Panc1 (cell line): ENCODE results near the gene PPP1R13L. TPM values are rescaled to one million over a fixed set of nuclear protein-coding genes. Genes with fewer than 3 reads are reported as not detected.

Experiments
- ATAC-seq: fragments of 200-7000 bp; cut with Tn5 transposase; 2 replicates; pipeline ENCODE4 v1.9.1; 2020; ENCODE audit warnings: mild to moderate bottlenecking, moderate library complexity
- BruUV-seq: library from RNA; stranded (reverse); fragments of 400-500 nt; replicated peaks from 2 replicates; lab custom pipeline; 2021; lab: Mats Ljungman, UMichigan
- CTCF ChIA-PET: fragments of 300-600 bp; sonication (Branson Sonifier 250); formaldehyde crosslinking; loops from one replicate; lab custom pipeline; 2022; ENCODE audit warnings: antibody characterized with exemption; lab: Charles Lee
- POLR2A ChIA-PET: fragments of 300-600 bp; sonication (Branson Sonifier 250); formaldehyde crosslinking; loops from one replicate; lab custom pipeline; 2022; ENCODE audit warnings: antibody characterized with exemption; lab: Charles Lee
- DNase-seq: peaks from one replicate; pipeline ENCODE4 v3.0.0-alpha.2; 2010; ENCODE audit warnings: low read depth, low spot score
- H3K27ac ChIP-seq: 2 replicates; pipeline ENCODE4 v1.5.1; 2011; ENCODE audit warnings: mild to moderate bottlenecking, low read length, inconsistent platforms
- H3K27me3 ChIP-seq: fragments of 200-500 bp; sonication (Bioruptor generic); 2 replicates; pipeline ENCODE4 v1.6.0; 2014; ENCODE audit warnings: low read length, inconsistent platforms; ENCODE audit not compliant: control insufficient read depth, insufficient read depth
- H3K36me3 ChIP-seq: fragments of 200-500 bp; sonication (Bioruptor generic); 2 replicates; pipeline ENCODE4 v1.5.1; 2014; ENCODE audit warnings: inconsistent platforms, mild to moderate bottlenecking, low read length, moderate library complexity; ENCODE audit not compliant: control insufficient read depth, insufficient read depth
- H3K4me1 ChIP-seq: 2 replicates; pipeline ENCODE4 v1.5.1; 2011; ENCODE audit warnings: inconsistent platforms, mild to moderate bottlenecking, low read length, moderate library complexity; ENCODE audit not compliant: control insufficient read depth, insufficient read depth
- H3K4me3 ChIP-seq, 2 experiments: 2 replicates each; pipeline ENCODE4 v1.5.1; 2011 to 2012; ENCODE audit warnings: low read depth in 2 of 2, low read length in 2 of 2, mild to moderate bottlenecking in 2 of 2, inconsistent platforms in 1 of 2, moderate library complexity in 1 of 2
- H3K9me3 ChIP-seq: fragments of 200-500 bp; sonication (Bioruptor generic); 2 replicates; pipeline ENCODE4 v1.5.1; 2014; ENCODE audit warnings: low read depth, mild to moderate bottlenecking, inconsistent platforms, low read length, moderate library complexity; ENCODE audit not compliant: control insufficient read depth, insufficient read depth
- CTCF ChIP-seq: fragments of 450-650 bp; IDR thresholded peaks from 2 replicates; pipeline ENCODE4 v1.5.1; 2017; ENCODE audit warnings: mild to moderate bottlenecking
- POLR2AphosphoS5 ChIP-seq: IDR thresholded peaks from 2 replicates; pipeline ENCODE4 v1.6.1; 2012; ENCODE audit warnings: mild to moderate bottlenecking, low read depth, low read length, moderate library complexity
- SIN3A ChIP-seq: IDR thresholded peaks from 2 replicates; pipeline ENCODE4 v1.6.1; 2012; ENCODE audit warnings: low read depth, mild to moderate bottlenecking, low read length, moderate library complexity, borderline replicate concordance; ENCODE audit not compliant: insufficient read depth
- TCF7L2 ChIP-seq: IDR thresholded peaks from 2 replicates; pipeline ENCODE4 v1.6.1; 2011; ENCODE audit warnings: mild to moderate bottlenecking, low read depth, low read length, inconsistent platforms
- in situ Hi-C: cut with HindIII; loops from 2 replicates; pipeline ENCODE4 v1.10.0; 2016; ENCODE audit warnings: low sequenced_read_pairs, low pct_unique_long_range_greater_than_20kb
- intact Hi-C: fragments of 100-400 bp; cut with micrococcal nuclease; formaldehyde crosslinking; loops from one replicate; pipeline ENCODE4 v1.10.0; 2022; ENCODE audit not compliant: unreplicated experiment
- total RNA-seq: library from RNA; stranded (reverse); gene quantifications from one replicate; pipeline ENCODE4 v1.2.1, GENCODE V29; 2021; ENCODE audit not compliant: unreplicated experiment
- TF ChIP-seq, protein P1 (sequence below), 2 experiments: IDR thresholded peaks; 2 replicates each; pipeline ENCODE4 v1.6.1; 2011 to 2012; ENCODE audit warnings: low read depth in 2 of 2, control low read depth in 1 of 2, low read length in 1 of 2, mild to moderate bottlenecking in 1 of 2, moderate library complexity in 1 of 2; ENCODE audit not compliant: insufficient read depth in 1 of 2

The PPP1R13L gene
- total RNA-seq, 1 experiment from 2014 or later, result 39.1 TPM

DNA sequence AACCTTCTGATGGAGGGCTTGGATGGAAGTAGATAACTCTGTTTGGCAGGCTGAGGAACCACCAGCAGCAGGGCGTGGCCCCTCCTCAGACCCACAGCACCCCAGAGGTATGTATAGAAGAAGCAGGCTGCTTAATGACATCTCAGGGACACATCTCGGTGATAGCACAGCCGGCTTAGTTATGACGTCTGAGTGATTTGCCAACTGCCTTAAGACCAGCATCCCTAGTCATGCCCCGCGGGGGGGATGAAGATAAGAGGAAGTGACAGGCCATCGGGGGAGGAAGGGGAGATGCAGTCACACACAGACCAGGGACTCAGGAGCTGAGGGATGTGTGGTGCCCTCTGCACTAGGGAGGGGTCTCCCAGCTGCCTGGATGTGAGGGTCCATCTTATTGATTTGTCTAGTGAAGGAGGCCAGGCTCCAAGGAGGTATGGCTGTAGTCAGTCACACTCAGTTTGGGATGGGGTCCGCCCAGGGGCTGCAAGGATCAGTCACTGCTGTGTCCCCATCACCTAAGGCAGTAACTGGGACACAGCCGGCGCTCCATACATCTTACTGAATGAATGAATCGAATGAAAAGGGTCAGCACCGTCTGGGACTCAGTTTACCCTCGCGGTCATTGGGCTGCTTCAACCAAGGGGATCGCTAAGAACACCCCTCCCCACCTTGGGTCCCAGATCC is 38.1 kb upstream of the PPP1R13L start:
- no TSS peak for BruUV-seq
- CTCF ChIA-PET, result no interaction called here
- intact Hi-C loops (no loop called here), in situ Hi-C loops (no loop called here)
- no peak overlapping the region; the same call in 1 of the 2 replicates for H3K27ac ChIP-seq
- no peaks in the 10 kb centered on the region for H3K27me3 ChIP-seq
- no peaks in the 10 kb centered on the region for H3K9me3 ChIP-seq
- no peaks in the 10 kb centered on the region for H3K36me3 ChIP-seq
- peaks cover 8% of the 10 kb centered on the region for H3K4me1 ChIP-seq
- TF ChIP-seq POLR2AphosphoS5, result no peak
- no peak for TF ChIP-seq TCF7L2
- TF ChIP-seq SIN3A, result no peak
- TF ChIP-seq, protein P1, sequence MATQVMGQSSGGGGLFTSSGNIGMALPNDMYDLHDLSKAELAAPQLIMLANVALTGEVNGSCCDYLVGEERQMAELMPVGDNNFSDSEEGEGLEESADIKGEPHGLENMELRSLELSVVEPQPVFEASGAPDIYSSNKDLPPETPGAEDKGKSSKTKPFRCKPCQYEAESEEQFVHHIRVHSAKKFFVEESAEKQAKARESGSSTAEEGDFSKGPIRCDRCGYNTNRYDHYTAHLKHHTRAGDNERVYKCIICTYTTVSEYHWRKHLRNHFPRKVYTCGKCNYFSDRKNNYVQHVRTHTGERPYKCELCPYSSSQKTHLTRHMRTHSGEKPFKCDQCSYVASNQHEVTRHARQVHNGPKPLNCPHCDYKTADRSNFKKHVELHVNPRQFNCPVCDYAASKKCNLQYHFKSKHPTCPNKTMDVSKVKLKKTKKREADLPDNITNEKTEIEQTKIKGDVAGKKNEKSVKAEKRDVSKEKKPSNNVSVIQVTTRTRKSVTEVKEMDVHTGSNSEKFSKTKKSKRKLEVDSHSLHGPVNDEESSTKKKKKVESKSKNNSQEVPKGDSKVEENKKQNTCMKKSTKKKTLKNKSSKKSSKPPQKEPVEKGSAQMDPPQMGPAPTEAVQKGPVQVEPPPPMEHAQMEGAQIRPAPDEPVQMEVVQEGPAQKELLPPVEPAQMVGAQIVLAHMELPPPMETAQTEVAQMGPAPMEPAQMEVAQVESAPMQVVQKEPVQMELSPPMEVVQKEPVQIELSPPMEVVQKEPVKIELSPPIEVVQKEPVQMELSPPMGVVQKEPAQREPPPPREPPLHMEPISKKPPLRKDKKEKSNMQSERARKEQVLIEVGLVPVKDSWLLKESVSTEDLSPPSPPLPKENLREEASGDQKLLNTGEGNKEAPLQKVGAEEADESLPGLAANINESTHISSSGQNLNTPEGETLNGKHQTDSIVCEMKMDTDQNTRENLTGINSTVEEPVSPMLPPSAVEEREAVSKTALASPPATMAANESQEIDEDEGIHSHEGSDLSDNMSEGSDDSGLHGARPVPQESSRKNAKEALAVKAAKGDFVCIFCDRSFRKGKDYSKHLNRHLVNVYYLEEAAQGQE (IDR thresholded peaks at IDR 0.05; ENCODE audit: insufficient read depth in 1 of 2, low read depth in 2 of 2, low read length in 1 of 2), result no peak
- no peak for TF ChIP-seq CTCF
- peak overlapping the region; percentile 47 to 71 for H3K4me3 ChIP-seq
- peak; percentile 15 for ATAC-seq
- no peak for DNase-seq
- POLR2A ChIA-PET, result no interaction called here

- no peak for TF ChIP-seq TCF7L2
- no peak for TF ChIP-seq CTCF
- TF ChIP-seq, protein P1 (IDR thresholded peaks at IDR 0.05; ENCODE audit: insufficient read depth in 1 of 2, low read depth in 2 of 2, low read length in 1 of 2), result no peak
- TF ChIP-seq POLR2AphosphoS5, result no peak
- TF ChIP-seq SIN3A, result no peak
- no peaks in the 10 kb centered on the region for H3K36me3 ChIP-seq
- no peaks in the 10 kb centered on the region for H3K27me3 ChIP-seq
- in situ Hi-C loops, result no loop called here
- BruUV-seq, result no TSS peak
- H3K9me3 ChIP-seq, result no peaks in the 10 kb centered on the region
- no peak overlapping the region for H3K27ac ChIP-seq
- no peak overlapping the region for H3K4me3 ChIP-seq
- H3K4me1 ChIP-seq, result peaks cover 8% of the 10 kb centered on the region
- intact Hi-C loops, result no loop called here
- ChIA-PET POLR2A (no interaction called here), CTCF (no interaction called here)
- ATAC-seq (no peak), DNase-seq (no peak)
Measured at GRCh38 chr19:45442408-45442777, 37.5 kb upstream of the PPP1R13L start.
